Measurements from ENCODE around the gene WDFY2. TPM values are rescaled to one million over a fixed set of nuclear protein-coding genes. Genes with fewer than 3 reads are reported as not detected.

WDFY2 gene
- total RNA-seq, 1 donor from 2014 or later = 43.0 TPM

DNA sequence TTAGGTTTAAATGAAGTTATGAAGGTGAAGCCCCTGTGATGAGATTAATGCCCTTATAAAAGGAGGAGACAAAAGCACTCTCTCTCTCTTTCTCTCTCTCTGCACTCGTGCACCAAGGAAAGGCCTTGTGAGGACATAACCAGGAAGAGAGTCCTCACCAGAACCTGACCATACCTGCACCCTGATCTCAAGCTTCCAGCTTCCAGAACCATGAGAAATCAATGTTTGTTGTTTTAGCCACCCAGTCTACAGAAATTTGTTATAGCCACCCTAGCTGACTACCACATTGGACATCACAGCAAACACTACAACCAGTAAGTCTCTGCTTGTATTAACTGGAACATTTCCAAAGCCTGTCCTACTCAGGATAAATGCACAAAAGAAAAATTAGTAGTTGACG, 34.7 kb upstream of the WDFY2 start:
- Mint-ChIP-seq H3K36me3 (ENCODE audit: unreplicated experiment) (no peaks in the 10 kb centered on the region), H3K4me3 (ENCODE audit: unreplicated experiment) (no peak overlapping the region), H3K27ac (ENCODE audit: unreplicated experiment) (no peak overlapping the region), H3K4me1 (ENCODE audit: low read depth, unreplicated experiment) (no peaks in the 10 kb centered on the region), H3K27me3 (ENCODE audit: unreplicated experiment) (no peaks in the 10 kb centered on the region), H3K9me3 (ENCODE audit: unreplicated experiment) (peaks cover 5% of the 10 kb centered on the region)
- TF ChIP-seq, protein P1, sequence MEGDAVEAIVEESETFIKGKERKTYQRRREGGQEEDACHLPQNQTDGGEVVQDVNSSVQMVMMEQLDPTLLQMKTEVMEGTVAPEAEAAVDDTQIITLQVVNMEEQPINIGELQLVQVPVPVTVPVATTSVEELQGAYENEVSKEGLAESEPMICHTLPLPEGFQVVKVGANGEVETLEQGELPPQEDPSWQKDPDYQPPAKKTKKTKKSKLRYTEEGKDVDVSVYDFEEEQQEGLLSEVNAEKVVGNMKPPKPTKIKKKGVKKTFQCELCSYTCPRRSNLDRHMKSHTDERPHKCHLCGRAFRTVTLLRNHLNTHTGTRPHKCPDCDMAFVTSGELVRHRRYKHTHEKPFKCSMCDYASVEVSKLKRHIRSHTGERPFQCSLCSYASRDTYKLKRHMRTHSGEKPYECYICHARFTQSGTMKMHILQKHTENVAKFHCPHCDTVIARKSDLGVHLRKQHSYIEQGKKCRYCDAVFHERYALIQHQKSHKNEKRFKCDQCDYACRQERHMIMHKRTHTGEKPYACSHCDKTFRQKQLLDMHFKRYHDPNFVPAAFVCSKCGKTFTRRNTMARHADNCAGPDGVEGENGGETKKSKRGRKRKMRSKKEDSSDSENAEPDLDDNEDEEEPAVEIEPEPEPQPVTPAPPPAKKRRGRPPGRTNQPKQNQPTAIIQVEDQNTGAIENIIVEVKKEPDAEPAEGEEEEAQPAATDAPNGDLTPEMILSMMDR (IDR thresholded peaks at IDR 0.05; ENCODE audit: partially characterized antibody, unreplicated experiment) = no peak
- no peak for DNase-seq

DNA sequence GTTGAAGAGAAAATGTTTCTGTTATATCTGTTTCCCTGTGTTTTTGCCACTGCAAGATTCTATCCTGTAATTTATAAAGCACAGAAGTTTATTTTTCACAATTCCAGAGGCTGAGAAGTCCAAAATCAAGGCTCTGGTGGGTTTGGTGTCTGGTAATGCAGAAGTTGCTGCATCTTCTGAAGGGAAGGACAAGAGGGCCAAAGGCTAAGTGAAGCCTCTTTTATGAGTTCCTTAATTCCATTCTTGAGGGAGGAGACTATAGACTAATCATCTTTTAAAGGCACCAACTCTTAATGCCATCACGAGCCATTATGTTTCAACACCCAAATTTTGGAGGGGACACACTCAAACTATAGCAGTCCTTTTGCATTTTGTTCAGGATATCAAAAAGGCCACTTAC, 34.1 kb upstream of the WDFY2 start:
- DNase-seq = no peak
- no peak overlapping the region for H3K4me3 Mint-ChIP-seq (ENCODE audit: unreplicated experiment)
- H3K4me1 Mint-ChIP-seq (ENCODE audit: low read depth, unreplicated experiment) = no peaks in the 10 kb centered on the region
- no peaks in the 10 kb centered on the region for H3K27me3 Mint-ChIP-seq (ENCODE audit: unreplicated experiment)
- H3K9me3 Mint-ChIP-seq (ENCODE audit: unreplicated experiment) = peaks cover 5% of the 10 kb centered on the region
- TF ChIP-seq, protein P1 (IDR thresholded peaks at IDR 0.05; ENCODE audit: partially characterized antibody, unreplicated experiment) = no peak
- H3K36me3 Mint-ChIP-seq (ENCODE audit: unreplicated experiment) = no peaks in the 10 kb centered on the region
- H3K27ac Mint-ChIP-seq (ENCODE audit: unreplicated experiment) = no peak overlapping the region

DNA sequence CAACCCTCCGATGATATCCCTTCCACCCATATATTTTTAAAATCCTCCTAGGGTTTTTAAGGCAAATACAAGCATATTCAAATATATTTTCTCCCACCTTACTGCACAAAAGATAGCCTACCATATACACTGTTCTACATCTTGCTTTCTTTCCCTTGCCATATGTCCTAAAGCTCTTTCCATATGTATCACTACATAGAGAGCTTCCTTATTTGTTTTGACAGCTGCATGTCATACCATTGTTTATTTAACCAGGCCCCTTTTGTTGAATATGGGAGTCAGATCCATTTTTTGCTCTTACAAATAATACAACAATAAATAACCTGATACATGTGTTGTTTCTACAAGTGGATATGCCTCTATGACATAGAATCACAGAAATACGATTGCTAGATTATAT, 32.8 kb upstream of the WDFY2 start:
- H3K36me3 Mint-ChIP-seq (ENCODE audit: unreplicated experiment) = no peaks in the 10 kb centered on the region
- H3K27ac Mint-ChIP-seq (ENCODE audit: unreplicated experiment) = no peak overlapping the region
- no peak for DNase-seq
- TF ChIP-seq, protein P1 (IDR thresholded peaks at IDR 0.05; ENCODE audit: partially characterized antibody, unreplicated experiment) = no peak
- H3K27me3 Mint-ChIP-seq (ENCODE audit: unreplicated experiment) = no peaks in the 10 kb centered on the region
- H3K4me1 Mint-ChIP-seq (ENCODE audit: low read depth, unreplicated experiment) = no peaks in the 10 kb centered on the region
- no peak overlapping the region for H3K4me3 Mint-ChIP-seq (ENCODE audit: unreplicated experiment)
- H3K9me3 Mint-ChIP-seq (ENCODE audit: unreplicated experiment) = peaks cover 3% of the 10 kb centered on the region

GRCh38 chr13:51552027-51552426, 32.2 kb upstream of the WDFY2 start:
- H3K27me3 Mint-ChIP-seq (ENCODE audit: unreplicated experiment) = no peaks in the 10 kb centered on the region

DNA sequence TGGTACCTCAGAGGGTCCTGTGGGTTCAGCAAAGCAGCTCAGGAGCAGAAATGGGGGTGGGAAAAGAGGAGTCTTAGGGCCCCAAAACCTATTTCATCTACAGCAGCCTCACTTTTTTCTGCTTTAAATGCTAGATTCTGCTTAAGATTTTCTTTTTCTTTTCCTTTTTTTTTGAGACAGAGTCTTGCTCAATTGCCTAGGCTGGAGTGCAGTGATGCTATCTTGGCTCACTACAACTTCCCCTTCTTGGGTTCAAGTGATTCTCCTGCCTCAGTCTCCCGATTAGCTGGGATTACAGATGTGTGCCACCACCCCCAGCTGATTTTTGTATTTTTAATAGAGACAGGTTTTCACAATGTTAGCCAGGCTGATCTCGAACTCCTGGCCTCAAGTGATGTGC, 30.7 kb upstream of the WDFY2 start:
- DNase-seq = no peak
- Mint-ChIP-seq H3K4me1 (ENCODE audit: low read depth, unreplicated experiment) (no peaks in the 10 kb centered on the region), H3K36me3 (ENCODE audit: unreplicated experiment) (no peaks in the 10 kb centered on the region), H3K9me3 (ENCODE audit: unreplicated experiment) (no peaks in the 10 kb centered on the region), H3K27me3 (ENCODE audit: unreplicated experiment) (no peaks in the 10 kb centered on the region), H3K27ac (ENCODE audit: unreplicated experiment) (no peak overlapping the region), H3K4me3 (ENCODE audit: unreplicated experiment) (no peak overlapping the region)
- TF ChIP-seq, protein P1 (IDR thresholded peaks at IDR 0.05; ENCODE audit: partially characterized antibody, unreplicated experiment) = no peak

More at GRCh38 chr13:51552027-51552426, 32.2 kb upstream of the WDFY2 start:
- Mint-ChIP-seq H3K36me3 (ENCODE audit: unreplicated experiment) (no peaks in the 10 kb centered on the region), H3K4me1 (ENCODE audit: low read depth, unreplicated experiment) (no peaks in the 10 kb centered on the region), H3K4me3 (ENCODE audit: unreplicated experiment) (no peak overlapping the region), H3K9me3 (ENCODE audit: unreplicated experiment) (no peaks in the 10 kb centered on the region), H3K27ac (ENCODE audit: unreplicated experiment) (no peak overlapping the region)
- DNase-seq = no peak
- TF ChIP-seq, protein P1 (IDR thresholded peaks at IDR 0.05; ENCODE audit: partially characterized antibody, unreplicated experiment) = no peak

Measured in glutamatergic neuron (in vitro differentiated cells).